ENCODE measurements around the gene POLR3B.

The POLR3B gene

GRCh38 chr12:106333756-106334155, 23.8 kb upstream of the POLR3B start:
- H3K27me3 ChIP-seq (ENCODE audit: insufficient read depth, poor library complexity, severe bottlenecking) = no peaks in the 10 kb centered on the region
- H3K27ac ChIP-seq (replicated peaks) = no peak overlapping the region
- no peak for DNase-seq (ENCODE audit: low read depth in 1 of 2, low spot score in 1 of 2)
- H3K4me3 ChIP-seq (replicated peaks; ENCODE audit: insufficient read depth, low read length) = no peak overlapping the region
- TF ChIP-seq SPI1 (IDR thresholded peaks at IDR 0.05; ENCODE audit: borderline replicate concordance, low read depth) (no peak), POLR2AphosphoS5 (IDR thresholded peaks at IDR 0.05; ENCODE audit: low read depth) (no peak), GABPA (IDR thresholded peaks at IDR 0.05; ENCODE audit: low read depth) (no peak)
- TF ChIP-seq, protein P1, sequence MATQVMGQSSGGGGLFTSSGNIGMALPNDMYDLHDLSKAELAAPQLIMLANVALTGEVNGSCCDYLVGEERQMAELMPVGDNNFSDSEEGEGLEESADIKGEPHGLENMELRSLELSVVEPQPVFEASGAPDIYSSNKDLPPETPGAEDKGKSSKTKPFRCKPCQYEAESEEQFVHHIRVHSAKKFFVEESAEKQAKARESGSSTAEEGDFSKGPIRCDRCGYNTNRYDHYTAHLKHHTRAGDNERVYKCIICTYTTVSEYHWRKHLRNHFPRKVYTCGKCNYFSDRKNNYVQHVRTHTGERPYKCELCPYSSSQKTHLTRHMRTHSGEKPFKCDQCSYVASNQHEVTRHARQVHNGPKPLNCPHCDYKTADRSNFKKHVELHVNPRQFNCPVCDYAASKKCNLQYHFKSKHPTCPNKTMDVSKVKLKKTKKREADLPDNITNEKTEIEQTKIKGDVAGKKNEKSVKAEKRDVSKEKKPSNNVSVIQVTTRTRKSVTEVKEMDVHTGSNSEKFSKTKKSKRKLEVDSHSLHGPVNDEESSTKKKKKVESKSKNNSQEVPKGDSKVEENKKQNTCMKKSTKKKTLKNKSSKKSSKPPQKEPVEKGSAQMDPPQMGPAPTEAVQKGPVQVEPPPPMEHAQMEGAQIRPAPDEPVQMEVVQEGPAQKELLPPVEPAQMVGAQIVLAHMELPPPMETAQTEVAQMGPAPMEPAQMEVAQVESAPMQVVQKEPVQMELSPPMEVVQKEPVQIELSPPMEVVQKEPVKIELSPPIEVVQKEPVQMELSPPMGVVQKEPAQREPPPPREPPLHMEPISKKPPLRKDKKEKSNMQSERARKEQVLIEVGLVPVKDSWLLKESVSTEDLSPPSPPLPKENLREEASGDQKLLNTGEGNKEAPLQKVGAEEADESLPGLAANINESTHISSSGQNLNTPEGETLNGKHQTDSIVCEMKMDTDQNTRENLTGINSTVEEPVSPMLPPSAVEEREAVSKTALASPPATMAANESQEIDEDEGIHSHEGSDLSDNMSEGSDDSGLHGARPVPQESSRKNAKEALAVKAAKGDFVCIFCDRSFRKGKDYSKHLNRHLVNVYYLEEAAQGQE (IDR thresholded peaks at IDR 0.05; ENCODE audit: insufficient replicate concordance, low read depth) = no peak
- TF ChIP-seq, protein P2, sequence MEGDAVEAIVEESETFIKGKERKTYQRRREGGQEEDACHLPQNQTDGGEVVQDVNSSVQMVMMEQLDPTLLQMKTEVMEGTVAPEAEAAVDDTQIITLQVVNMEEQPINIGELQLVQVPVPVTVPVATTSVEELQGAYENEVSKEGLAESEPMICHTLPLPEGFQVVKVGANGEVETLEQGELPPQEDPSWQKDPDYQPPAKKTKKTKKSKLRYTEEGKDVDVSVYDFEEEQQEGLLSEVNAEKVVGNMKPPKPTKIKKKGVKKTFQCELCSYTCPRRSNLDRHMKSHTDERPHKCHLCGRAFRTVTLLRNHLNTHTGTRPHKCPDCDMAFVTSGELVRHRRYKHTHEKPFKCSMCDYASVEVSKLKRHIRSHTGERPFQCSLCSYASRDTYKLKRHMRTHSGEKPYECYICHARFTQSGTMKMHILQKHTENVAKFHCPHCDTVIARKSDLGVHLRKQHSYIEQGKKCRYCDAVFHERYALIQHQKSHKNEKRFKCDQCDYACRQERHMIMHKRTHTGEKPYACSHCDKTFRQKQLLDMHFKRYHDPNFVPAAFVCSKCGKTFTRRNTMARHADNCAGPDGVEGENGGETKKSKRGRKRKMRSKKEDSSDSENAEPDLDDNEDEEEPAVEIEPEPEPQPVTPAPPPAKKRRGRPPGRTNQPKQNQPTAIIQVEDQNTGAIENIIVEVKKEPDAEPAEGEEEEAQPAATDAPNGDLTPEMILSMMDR (IDR thresholded peaks at IDR 0.05; ENCODE audit: insufficient read depth, low read length) = no peak

DNA sequence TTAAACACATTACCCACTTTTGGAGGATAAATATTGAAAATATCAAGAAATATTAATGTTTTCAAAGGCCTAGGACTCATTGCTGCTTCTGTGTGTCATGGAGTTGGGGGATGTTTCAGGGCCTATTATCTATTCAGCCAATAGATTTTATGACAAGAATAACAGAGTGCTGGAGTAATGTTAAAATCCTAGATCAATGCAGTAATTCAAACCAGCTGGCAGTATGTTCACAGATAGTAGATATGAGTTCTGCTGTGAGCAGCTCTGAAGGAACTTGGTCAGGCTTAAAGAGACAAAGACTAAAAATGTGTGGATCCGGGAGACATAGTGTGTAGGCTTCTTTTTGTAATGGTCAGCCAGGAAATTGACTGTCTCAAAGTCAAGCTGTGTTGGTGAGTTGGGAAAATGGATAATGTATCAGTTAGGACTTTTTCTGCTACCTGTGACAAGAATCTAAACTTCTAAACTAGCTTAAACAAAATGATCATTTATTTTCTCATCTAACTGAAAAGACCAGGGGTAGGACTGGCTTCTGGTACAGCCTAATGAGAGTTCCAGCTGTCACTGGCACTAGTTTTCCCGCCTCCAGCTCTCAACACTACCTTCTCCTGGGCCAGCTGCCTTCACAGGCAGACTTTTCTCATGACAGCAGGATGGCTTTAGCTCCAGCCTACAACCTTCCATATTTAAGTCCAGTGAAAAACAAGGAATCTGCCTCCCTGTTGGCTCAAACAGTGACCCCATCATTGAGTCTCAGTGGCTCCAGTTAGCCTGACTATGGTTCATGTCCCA, 16.3 kb upstream of the POLR3B start:
- TF ChIP-seq, protein P2 (IDR thresholded peaks at IDR 0.05; ENCODE audit: insufficient read depth, low read length) = no peak
- no peak for TF ChIP-seq GABPA (IDR thresholded peaks at IDR 0.05; ENCODE audit: low read depth)
- no peak for TF ChIP-seq SPI1 (IDR thresholded peaks at IDR 0.05; ENCODE audit: borderline replicate concordance, low read depth)
- TF ChIP-seq, protein P1 (IDR thresholded peaks at IDR 0.05; ENCODE audit: insufficient replicate concordance, low read depth) = no peak
- TF ChIP-seq POLR2AphosphoS5 (IDR thresholded peaks at IDR 0.05; ENCODE audit: low read depth) = no peak
- Histone ChIP-seq H3K27ac (replicated peaks) (no peak overlapping the region), H3K27me3 (ENCODE audit: insufficient read depth, poor library complexity, severe bottlenecking) (no peaks in the 10 kb centered on the region), H3K4me3 (replicated peaks; ENCODE audit: insufficient read depth, low read length) (no peak overlapping the region)
- DNase-seq (ENCODE audit: low read depth in 1 of 2, low spot score in 1 of 2) = no peak

GRCh38 chr12:106342397-106343213, 14.9 kb upstream of the POLR3B start:
- H3K4me3 ChIP-seq (replicated peaks; ENCODE audit: insufficient read depth, low read length) = no peak overlapping the region
- no peak overlapping the region for H3K27ac ChIP-seq (replicated peaks)
- TF ChIP-seq GABPA (IDR thresholded peaks at IDR 0.05; ENCODE audit: low read depth) (no peak), SPI1 (IDR thresholded peaks at IDR 0.05; ENCODE audit: borderline replicate concordance, low read depth) (no peak), POLR2AphosphoS5 (IDR thresholded peaks at IDR 0.05; ENCODE audit: low read depth) (no peak)
- TF ChIP-seq, protein P1 (IDR thresholded peaks at IDR 0.05; ENCODE audit: insufficient replicate concordance, low read depth) = no peak
- TF ChIP-seq, protein P2 (IDR thresholded peaks at IDR 0.05; ENCODE audit: insufficient read depth, low read length) = no peak

More at GRCh38 chr12:106342397-106343213, 14.9 kb upstream of the POLR3B start:
- no peak for DNase-seq (ENCODE audit: low read depth in 1 of 2, low spot score in 1 of 2)
- no peaks in the 10 kb centered on the region for H3K27me3 ChIP-seq (ENCODE audit: insufficient read depth, poor library complexity, severe bottlenecking)
